ENCODE measurements around the gene SPART. TPM values are rescaled to one million over a fixed set of nuclear protein-coding genes. Genes with fewer than 3 reads are reported as not detected.

The SPART gene
- total RNA-seq, 2 donors from 2014 or later = 77.4 to 85.0 TPM

DNA sequence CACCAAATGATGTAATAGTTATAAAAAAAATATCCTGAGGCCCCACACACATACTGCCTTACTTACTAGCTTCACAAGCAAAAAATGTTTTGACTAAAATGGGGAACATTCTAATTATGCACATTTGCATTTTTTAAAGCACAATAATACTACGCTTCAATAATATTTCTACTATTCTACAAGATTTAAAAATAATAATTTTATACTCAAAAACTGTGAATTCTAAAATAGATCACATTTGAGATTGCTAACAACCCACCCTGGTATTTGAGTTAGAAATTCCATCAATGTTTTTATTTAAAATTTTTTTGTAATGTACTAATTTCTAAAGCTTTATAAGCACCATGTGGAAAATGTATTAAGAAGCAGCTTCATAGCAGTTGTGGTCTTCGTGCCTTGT lies 72.8 kb downstream of the SPART start:
- DNase-seq (ENCODE audit: low spot score) = no peak
- intact Hi-C loops (cut with DNase I) = loop anchor here in 1 of 2 donors (5.0 kb wide), 1 partner anchor 286 kb away; no protein-coding TSS in a partner anchor

DNA sequence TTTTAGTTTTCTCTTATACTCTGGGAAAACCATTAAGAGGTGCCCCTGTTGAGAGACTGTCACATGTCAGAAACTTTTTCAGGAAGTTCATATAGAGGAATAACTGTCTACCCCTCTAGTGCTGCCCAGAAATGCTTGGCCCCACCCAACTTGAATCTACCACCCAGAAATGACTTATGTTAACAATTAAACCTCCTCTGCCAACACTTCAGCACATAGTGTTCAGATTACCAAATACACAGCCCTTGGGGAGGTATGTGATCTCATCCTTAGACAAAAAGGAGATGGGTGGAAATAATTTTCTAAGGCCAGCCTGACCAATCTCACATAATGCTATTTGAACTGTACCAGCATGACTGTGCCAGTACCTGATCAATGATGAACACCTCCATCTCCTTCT lies 84.2 kb downstream of the SPART start:
- intact Hi-C loops (cut with DNase I) = no loop called here
- DNase-seq (ENCODE audit: low spot score) = no peak

DNA sequence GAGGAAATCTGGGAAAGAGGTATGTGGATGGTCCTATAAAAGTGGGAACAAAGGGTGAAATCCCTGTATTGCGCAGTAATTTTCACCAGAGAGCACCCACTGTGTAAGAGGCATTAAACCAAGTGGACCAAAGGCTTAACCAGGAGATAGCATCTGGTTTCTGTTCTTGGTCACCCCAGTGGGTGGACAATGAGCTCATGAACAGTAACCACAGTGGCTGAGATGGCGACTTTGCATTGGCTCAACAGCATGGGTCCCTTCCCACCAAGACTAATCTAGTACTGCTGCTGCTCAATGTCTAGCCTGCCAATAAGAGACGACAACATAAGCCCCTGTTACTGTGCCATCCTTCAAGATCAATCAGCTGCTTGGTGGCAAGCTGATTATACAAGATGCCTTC lies 85.2 kb downstream of the SPART start:
- intact Hi-C loops (cut with DNase I) = no loop called here
- DNase-seq (ENCODE audit: low spot score) = no peak

DNA sequence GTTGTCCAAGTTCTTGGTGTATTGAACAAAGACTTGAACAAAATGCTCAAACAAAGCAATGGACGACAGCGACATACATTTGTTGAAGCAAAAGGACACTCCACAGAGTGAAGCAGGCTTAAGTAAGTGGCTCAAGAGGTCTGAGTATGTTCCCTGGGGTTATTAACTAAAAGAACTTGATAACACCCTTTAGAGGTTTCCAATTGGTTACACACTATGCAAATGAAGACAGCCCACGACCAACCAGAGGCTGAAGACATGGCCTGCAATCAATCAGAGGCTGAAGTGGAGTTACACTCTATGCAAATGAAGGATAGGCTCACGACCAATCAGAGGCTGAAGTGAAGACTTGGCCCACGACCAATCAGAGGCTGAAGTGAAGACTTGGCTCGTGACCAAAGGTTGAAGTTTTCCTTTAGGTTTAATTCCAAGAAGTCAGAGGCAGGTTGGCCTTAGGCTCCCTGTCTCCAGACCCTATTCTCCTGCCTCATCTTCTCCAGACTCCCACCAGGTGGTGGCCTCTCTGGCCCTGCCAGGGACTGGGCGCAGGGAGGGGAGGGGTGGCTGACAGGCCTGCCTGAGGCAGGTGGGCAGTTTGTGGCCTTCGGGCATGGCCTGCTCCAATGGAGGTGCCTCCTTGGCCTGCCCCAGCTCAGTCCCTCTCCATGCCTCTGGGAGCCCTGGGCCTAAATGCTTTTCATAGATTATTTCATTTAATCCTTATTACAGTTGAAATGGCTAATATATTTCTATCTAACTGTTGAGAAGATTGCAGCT lies 86.6 kb downstream of the SPART start:
- no peak for DNase-seq (ENCODE audit: low spot score)
- intact Hi-C loops (cut with DNase I) = no loop called here

DNA sequence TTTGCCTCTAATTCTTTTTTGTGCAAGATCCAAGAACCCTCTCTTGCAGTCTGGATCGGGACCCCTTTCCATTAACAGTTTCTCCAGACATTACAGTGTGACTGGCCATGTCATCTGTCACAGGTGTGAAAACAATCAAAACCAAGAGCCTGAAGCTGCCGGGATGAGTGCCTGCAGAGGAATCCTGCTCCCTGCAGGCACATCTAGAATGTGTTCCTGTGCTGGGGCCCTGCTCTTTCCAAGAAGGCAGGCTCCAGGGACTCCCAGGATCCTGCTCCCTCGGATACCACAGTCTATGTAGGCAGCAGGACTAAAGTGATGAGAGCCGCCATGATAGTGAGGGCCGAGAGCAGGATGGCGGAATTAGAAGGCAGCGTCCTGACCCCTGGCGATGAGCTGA lies 87.4 kb downstream of the SPART start:
- intact Hi-C loops (cut with DNase I) = no loop called here
- DNase-seq (ENCODE audit: low spot score) = no peak

Other genes with a start within 250 kb of the SPART start
- gene DCLK1, start 215.0 kb downstream of the SPART start, total RNA-seq = 100 to 1,000 TPM in 1 of 2 donors, 10 to 100 TPM in 1; 64.4 to 112 TPM
- gene SOHLH2, start 131.8 kb downstream of the SPART start, total RNA-seq = under 1 TPM in 1 of 2 donors, not detected in 1; 0.79 TPM
- gene CCDC169, start 48.6 kb downstream of the SPART start, total RNA-seq = under 1 TPM; 0.97 to 1.00 TPM
- under 1 TPM; 0.23 to 0.33 TPM for gene CCNA1, start 86.1 kb upstream of the SPART start, total RNA-seq

Measured in posterior vena cava (tissue), 2 donors.